ENCODE results near the gene AGBL5. TPM values are rescaled to one million over a fixed set of nuclear protein-coding genes. Genes with fewer than 3 reads are reported as not detected.
A peak's percentile ranks its signal among the peaks of the same experiment; 100 is the strongest.
"Not testable (repeated sequence)": the region's sequence is repeated elsewhere in the genome, so short reads cannot be mapped to it uniquely, and the experiment has no call there.

Gene AGBL5
- total RNA-seq, 1 donor from 2014 or later = 68.3 TPM

GRCh38 chr2:27073782-27074181 is 22.3 kb downstream of the AGBL5 start:
- H3K9me3 ChIP-seq (ENCODE audit: low read depth) = no peaks in the 10 kb centered on the region
- TF ChIP-seq, protein P1, sequence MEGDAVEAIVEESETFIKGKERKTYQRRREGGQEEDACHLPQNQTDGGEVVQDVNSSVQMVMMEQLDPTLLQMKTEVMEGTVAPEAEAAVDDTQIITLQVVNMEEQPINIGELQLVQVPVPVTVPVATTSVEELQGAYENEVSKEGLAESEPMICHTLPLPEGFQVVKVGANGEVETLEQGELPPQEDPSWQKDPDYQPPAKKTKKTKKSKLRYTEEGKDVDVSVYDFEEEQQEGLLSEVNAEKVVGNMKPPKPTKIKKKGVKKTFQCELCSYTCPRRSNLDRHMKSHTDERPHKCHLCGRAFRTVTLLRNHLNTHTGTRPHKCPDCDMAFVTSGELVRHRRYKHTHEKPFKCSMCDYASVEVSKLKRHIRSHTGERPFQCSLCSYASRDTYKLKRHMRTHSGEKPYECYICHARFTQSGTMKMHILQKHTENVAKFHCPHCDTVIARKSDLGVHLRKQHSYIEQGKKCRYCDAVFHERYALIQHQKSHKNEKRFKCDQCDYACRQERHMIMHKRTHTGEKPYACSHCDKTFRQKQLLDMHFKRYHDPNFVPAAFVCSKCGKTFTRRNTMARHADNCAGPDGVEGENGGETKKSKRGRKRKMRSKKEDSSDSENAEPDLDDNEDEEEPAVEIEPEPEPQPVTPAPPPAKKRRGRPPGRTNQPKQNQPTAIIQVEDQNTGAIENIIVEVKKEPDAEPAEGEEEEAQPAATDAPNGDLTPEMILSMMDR (IDR thresholded peaks at IDR 0.05) = no peak
- TF ChIP-seq EZH2phosphoT487 (IDR thresholded peaks at IDR 0.05) (no peak), EZH2 (IDR thresholded peaks at IDR 0.05) (no peak)
- H3K27me3 ChIP-seq = no peaks in the 10 kb centered on the region
- Mint-ChIP-seq H3K36me3 (peaks cover 15% of the 10 kb centered on the region), H3K4me3 (peak overlapping the region; percentile 2), H3K4me1 (peaks cover 67% of the 10 kb centered on the region), H3K9me3 (no peaks in the 10 kb centered on the region), H3K27me3 (ENCODE audit: insufficient read depth, low read depth) (peaks cover 2% of the 10 kb centered on the region), H3K27ac (no peak overlapping the region)
- H3K27ac ChIP-seq = no peak overlapping the region
- H3K79me2 ChIP-seq (ENCODE audit: low read depth) = peaks cover 20% of the 10 kb centered on the region
- peaks cover 24% of the 10 kb centered on the region for H3F3A ChIP-seq (ENCODE audit: low read depth)
- no peak overlapping the region for H3K9ac ChIP-seq
- DNase-seq (ENCODE audit: low spot score) = no peak
- H3K4me1 ChIP-seq = peaks cover 19% of the 10 kb centered on the region
- H3K36me3 ChIP-seq = no peaks in the 10 kb centered on the region
- H2AFZ ChIP-seq (replicated peaks) = no peak overlapping the region
- no peak overlapping the region for H3K4me3 ChIP-seq
- no peak overlapping the region for H3K4me2 ChIP-seq
- H4K20me1 ChIP-seq (ENCODE audit: low read depth) = peaks cover 6% of the 10 kb centered on the region

- H3K27me3 Mint-ChIP-seq (ENCODE audit: insufficient read depth, low read depth) = peaks cover 2% of the 10 kb centered on the region
- Histone ChIP-seq H3K4me3 (no peak overlapping the region), H3K9ac (no peak overlapping the region), H3K27me3 (no peaks in the 10 kb centered on the region), H3K36me3 (no peaks in the 10 kb centered on the region), H3K27ac (no peak overlapping the region), H3F3A (ENCODE audit: low read depth) (peaks cover 24% of the 10 kb centered on the region), H3K4me1 (peaks cover 22% of the 10 kb centered on the region), H3K9me3 (ENCODE audit: low read depth) (no peaks in the 10 kb centered on the region), H3K4me2 (no peak overlapping the region), H2AFZ (replicated peaks) (no peak overlapping the region), H4K20me1 (ENCODE audit: low read depth) (peaks cover 6% of the 10 kb centered on the region), H3K79me2 (ENCODE audit: low read depth) (peaks cover 14% of the 10 kb centered on the region)
- peaks cover 62% of the 10 kb centered on the region for H3K4me1 Mint-ChIP-seq
- no peaks in the 10 kb centered on the region for H3K9me3 Mint-ChIP-seq
- H3K36me3 Mint-ChIP-seq = peaks cover 4% of the 10 kb centered on the region
- H3K27ac Mint-ChIP-seq = peak overlapping the region; percentile 30
- H3K4me3 Mint-ChIP-seq = peak overlapping the region; percentile 36
- DNase-seq (ENCODE audit: low spot score) = no peak
- TF ChIP-seq EZH2 (IDR thresholded peaks at IDR 0.05) (no peak), EZH2phosphoT487 (IDR thresholded peaks at IDR 0.05) (no peak)
- TF ChIP-seq, protein P1 (IDR thresholded peaks at IDR 0.05) = no peak
These were observed 23.5 kb downstream of the AGBL5 start for GRCh38 chr2:27074738-27075565.

DNA sequence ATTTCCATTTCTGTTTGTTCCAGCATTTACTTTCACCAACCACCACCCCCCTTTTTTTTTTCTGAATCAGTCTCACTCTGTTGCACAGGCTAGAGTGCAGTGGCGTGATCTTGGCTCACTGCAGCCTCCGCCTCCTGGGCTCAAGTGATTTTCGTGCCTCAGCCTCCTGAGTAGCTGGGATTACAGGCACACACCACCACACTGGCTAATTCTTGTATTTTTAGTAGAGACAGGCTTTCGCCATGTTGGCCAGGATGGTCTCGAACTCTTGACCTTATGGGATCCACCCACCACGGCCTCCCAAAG is 24.1 kb downstream of the AGBL5 start:
- Histone ChIP-seq H3K4me1 (peaks cover 18% of the 10 kb centered on the region), H3F3A (ENCODE audit: low read depth) (peaks cover 20% of the 10 kb centered on the region)
- not testable (repeated sequence) for H3K9me3 Mint-ChIP-seq; H2AFZ ChIP-seq (replicated peaks); H3K4me3 ChIP-seq; H3K36me3 Mint-ChIP-seq; H3K27me3 Mint-ChIP-seq (ENCODE audit: insufficient read depth, low read depth); H4K20me1 ChIP-seq (ENCODE audit: low read depth); H3K27me3 ChIP-seq; H3K9ac ChIP-seq; DNase-seq (ENCODE audit: low spot score); H3K4me2 ChIP-seq; H3K27ac Mint-ChIP-seq; H3K4me3 Mint-ChIP-seq; H3K27ac ChIP-seq; H3K79me2 ChIP-seq (ENCODE audit: low read depth); H3K36me3 ChIP-seq; H3K9me3 ChIP-seq (ENCODE audit: low read depth)
- peaks cover 61% of the 10 kb centered on the region for H3K4me1 Mint-ChIP-seq

- Mint-ChIP-seq H3K4me3 (peak overlapping the region; percentile 1), H3K4me1 (peaks cover 61% of the 10 kb centered on the region)
- H3K4me1 ChIP-seq = peaks cover 16% of the 10 kb centered on the region
These were observed 24.9 kb downstream of the AGBL5 start for GRCh38 chr2:27076323-27076722.

More at GRCh38 chr2:27076323-27076722, 24.9 kb downstream of the AGBL5 start:
- no peaks in the 10 kb centered on the region for H3K36me3 Mint-ChIP-seq
- Histone ChIP-seq H3K9me3 (ENCODE audit: low read depth) (no peaks in the 10 kb centered on the region), H3K27me3 (no peaks in the 10 kb centered on the region), H3F3A (ENCODE audit: low read depth) (peaks cover 21% of the 10 kb centered on the region), H3K27ac (no peak overlapping the region), H2AFZ (replicated peaks) (no peak overlapping the region), H4K20me1 (ENCODE audit: low read depth) (no peaks in the 10 kb centered on the region), H3K4me3 (no peak overlapping the region), H3K4me2 (no peak overlapping the region), H3K9ac (no peak overlapping the region), H3K79me2 (ENCODE audit: low read depth) (peaks cover under 1% of the 10 kb centered on the region), H3K36me3 (no peaks in the 10 kb centered on the region)
- H3K9me3 Mint-ChIP-seq = no peaks in the 10 kb centered on the region
- H3K27me3 Mint-ChIP-seq (ENCODE audit: insufficient read depth, low read depth) = peaks cover 2% of the 10 kb centered on the region
- TF ChIP-seq EZH2phosphoT487 (IDR thresholded peaks at IDR 0.05) (no peak), EZH2 (IDR thresholded peaks at IDR 0.05) (no peak)
- TF ChIP-seq, protein P1 (IDR thresholded peaks at IDR 0.05) = no peak
- H3K27ac Mint-ChIP-seq = no peak overlapping the region
- DNase-seq (ENCODE audit: low spot score) = no peak

Measured in neural progenitor cell (in vitro differentiated cells).